Measurements from ENCODE around the gene ZC3H8.

ZC3H8 gene

GRCh38 chr2:112275887-112276773, 21.3 kb upstream of the ZC3H8 start:
- H3K36me3 Mint-ChIP-seq, result peaks cover 6 to 8% of the 10 kb centered on the region in 2 donors
- peak overlapping the region; percentile 87 to 93 for H3K4me3 Mint-ChIP-seq
- DNase-seq (peak; percentile 77), ATAC-seq (replicated peaks) (peak; percentile 75 to 76)
- peaks cover under 1 to 3% of the 10 kb centered on the region in 2 donors for H3K9me3 Mint-ChIP-seq
- H3K4me1 Mint-ChIP-seq, result peaks cover 8 to 12% of the 10 kb centered on the region in 2 donors
- peak overlapping the region; percentile 100 for H3K27ac Mint-ChIP-seq
- no peaks in the 10 kb centered on the region for H3K27me3 Mint-ChIP-seq

- Mint-ChIP-seq H3K36me3 (peaks cover 6 to 8% of the 10 kb centered on the region in 2 donors), H3K4me3 (peak within 1 kb of the TSS; percentile 87 to 93), H3K9me3 (peaks cover 0 to 3% of the 10 kb centered on the region in 2 donors), H3K27me3 (no peaks in the 10 kb centered on the region), H3K4me1 (peaks cover 3 to 5% of the 10 kb centered on the region in 2 donors), H3K27ac (peak within 1 kb of the TSS; percentile 100)
- ATAC-seq (replicated peaks), result peak; percentile 94
- DNase-seq, result peak; percentile 100
These were observed 20.6 kb upstream of the ZC3H8 start, which contains the start of gene ZC3H6 for GRCh38 chr2:112275311-112275886. TSS of gene ZC3H6 (plus strand) at chr2:112275597. CDS start at chr2:112275995, 398 bp downstream.

- Mint-ChIP-seq H3K4me3 (no peak overlapping the region), H3K9me3 (peaks cover 3 to 8% of the 10 kb centered on the region in 2 donors), H3K36me3 (peaks cover 9 to 14% of the 10 kb centered on the region in 2 donors), H3K27ac (no peak overlapping the region), H3K4me1 (peaks cover 4 to 5% of the 10 kb centered on the region in 2 donors), H3K27me3 (no peaks in the 10 kb centered on the region)
- ATAC-seq (replicated peaks) (no peak), DNase-seq (no peak)
These were observed 18.5 kb upstream of the ZC3H8 start for GRCh38 chr2:112273349-112273748.

- Mint-ChIP-seq H3K36me3 (peaks cover 14 to 19% of the 10 kb centered on the region in 2 donors), H3K27ac (no peak overlapping the region), H3K4me1 (peaks cover 4 to 5% of the 10 kb centered on the region in 2 donors), H3K9me3 (peaks cover 6 to 11% of the 10 kb centered on the region in 2 donors), H3K4me3 (no peak overlapping the region), H3K27me3 (no peaks in the 10 kb centered on the region)
- no peak for ATAC-seq (replicated peaks)
- no peak for DNase-seq
These were observed 17.8 kb upstream of the ZC3H8 start for GRCh38 chr2:112272669-112273068.

GRCh38 chr2:112268547-112268946, 13.7 kb upstream of the ZC3H8 start:
- H3K27ac Mint-ChIP-seq, result no peak overlapping the region
- H3K36me3 Mint-ChIP-seq, result peaks cover 8 to 14% of the 10 kb centered on the region in 2 donors
- H3K4me3 Mint-ChIP-seq, result no peak overlapping the region
- peaks cover 6 to 11% of the 10 kb centered on the region in 2 donors for H3K9me3 Mint-ChIP-seq
- no peaks in the 10 kb centered on the region for H3K27me3 Mint-ChIP-seq
- DNase-seq, result no peak
- no peak for ATAC-seq (replicated peaks)
- peaks cover 4% of the 10 kb centered on the region in 2 donors for H3K4me1 Mint-ChIP-seq

GRCh38 chr2:112262876-112263275, 8.0 kb upstream of the ZC3H8 start:
- peaks cover 7 to 14% of the 10 kb centered on the region in 2 donors for H3K36me3 Mint-ChIP-seq
- H3K27ac Mint-ChIP-seq, result peak overlapping the region; percentile 68
- peaks cover 14 to 36% of the 10 kb centered on the region in 2 donors for H3K4me1 Mint-ChIP-seq
- DNase-seq (no peak), ATAC-seq (replicated peaks) (no peak)
- peaks cover 7 to 8% of the 10 kb centered on the region in 2 donors for H3K9me3 Mint-ChIP-seq
- no peaks in the 10 kb centered on the region for H3K27me3 Mint-ChIP-seq
- H3K4me3 Mint-ChIP-seq, result no peak overlapping the region

- Mint-ChIP-seq H3K27me3 (no peaks in the 10 kb centered on the region), H3K27ac (peak overlapping the region; percentile 82), H3K4me1 (peaks cover 25 to 57% of the 10 kb centered on the region in 2 donors), H3K36me3 (peaks cover 9 to 17% of the 10 kb centered on the region in 2 donors), H3K9me3 (peaks cover 7 to 8% of the 10 kb centered on the region in 2 donors), H3K4me3 (peak overlapping the region in 1 of 2 donors; percentile 32)
- DNase-seq (no peak), ATAC-seq (replicated peaks) (no peak)
These were observed 5.4 kb upstream of the ZC3H8 start for GRCh38 chr2:112260295-112260625.

GRCh38 chr2:112259509-112260294, 4.9 kb upstream of the ZC3H8 start:
- peaks cover 25 to 57% of the 10 kb centered on the region in 2 donors for H3K4me1 Mint-ChIP-seq
- no peaks in the 10 kb centered on the region for H3K27me3 Mint-ChIP-seq
- H3K27ac Mint-ChIP-seq, result peak overlapping the region; percentile 82
- peak overlapping the region; percentile 79 for H3K4me3 Mint-ChIP-seq
- H3K9me3 Mint-ChIP-seq, result peaks cover 7 to 8% of the 10 kb centered on the region in 2 donors
- H3K36me3 Mint-ChIP-seq, result peaks cover 9 to 17% of the 10 kb centered on the region in 2 donors
- peak; percentile 74 for DNase-seq
- peak; percentile 38 to 39 for ATAC-seq (replicated peaks)

- no peak overlapping the region for H3K4me3 Mint-ChIP-seq
- no peaks in the 10 kb centered on the region for H3K27me3 Mint-ChIP-seq
- DNase-seq (no peak), ATAC-seq (replicated peaks) (no peak)
- peaks cover 31 to 53% of the 10 kb centered on the region in 2 donors for H3K4me1 Mint-ChIP-seq
- peaks cover 13 to 20% of the 10 kb centered on the region in 2 donors for H3K36me3 Mint-ChIP-seq
- H3K9me3 Mint-ChIP-seq, result peaks cover 1 to 4% of the 10 kb centered on the region in 2 donors
- peak overlapping the region; percentile 88 for H3K27ac Mint-ChIP-seq
These were observed 2.7 kb upstream of the ZC3H8 start for GRCh38 chr2:112257575-112257974.

- DNase-seq (no peak), ATAC-seq (replicated peaks) (no peak)
- no peak overlapping the region for H3K4me3 Mint-ChIP-seq
- H3K9me3 Mint-ChIP-seq, result peaks cover 0 to 1% of the 10 kb centered on the region in 2 donors
- no peaks in the 10 kb centered on the region for H3K27me3 Mint-ChIP-seq
- peak overlapping the region; percentile 5 for H3K27ac Mint-ChIP-seq
- peaks cover 13 to 18% of the 10 kb centered on the region in 2 donors for H3K36me3 Mint-ChIP-seq
- peaks cover 31 to 46% of the 10 kb centered on the region in 2 donors for H3K4me1 Mint-ChIP-seq
These were observed 1.8 kb upstream of the ZC3H8 start for GRCh38 chr2:112256654-112257053.

- no peaks in the 10 kb centered on the region for H3K27me3 Mint-ChIP-seq
- DNase-seq, result no peak
- H3K4me1 Mint-ChIP-seq, result peaks cover 26 to 39% of the 10 kb centered on the region in 2 donors
- peak overlapping the region; percentile 72 for H3K27ac Mint-ChIP-seq
- no peak overlapping the region for H3K4me3 Mint-ChIP-seq
- no peak for ATAC-seq (replicated peaks)
- no peaks in the 10 kb centered on the region for H3K9me3 Mint-ChIP-seq
- peaks cover 12 to 13% of the 10 kb centered on the region in 2 donors for H3K36me3 Mint-ChIP-seq
These were observed 1.0 kb upstream of the ZC3H8 start for GRCh38 chr2:112255875-112256274.

GRCh38 chr2:112253261-112253815, 1.5 kb downstream of the ZC3H8 start:
- Mint-ChIP-seq H3K27me3 (no peaks in the 10 kb centered on the region), H3K27ac (no peak overlapping the region), H3K4me3 (peak overlapping the region in 1 of 2 donors; percentile 91), H3K9me3 (no peaks in the 10 kb centered on the region), H3K4me1 (peaks cover 17 to 21% of the 10 kb centered on the region in 2 donors), H3K36me3 (peaks cover 9 to 14% of the 10 kb centered on the region in 2 donors)
- no peak for ATAC-seq (replicated peaks)
- no peak for DNase-seq

- no peak for DNase-seq
- H3K4me3 Mint-ChIP-seq, result no peak overlapping the region
- H3K9me3 Mint-ChIP-seq, result no peaks in the 10 kb centered on the region
- ATAC-seq (replicated peaks), result peak in 1 of 2 donors; percentile 3
- no peaks in the 10 kb centered on the region for H3K27me3 Mint-ChIP-seq
- no peak overlapping the region for H3K27ac Mint-ChIP-seq
- peaks cover 13 to 17% of the 10 kb centered on the region in 2 donors for H3K4me1 Mint-ChIP-seq
- peaks cover 16 to 23% of the 10 kb centered on the region in 2 donors for H3K36me3 Mint-ChIP-seq
These were observed 3.6 kb downstream of the ZC3H8 start for GRCh38 chr2:112251271-112251670.
